AG09319 (cell line): ENCODE results near the gene UBC.
"Not testable (repeated sequence)": the region's sequence is repeated elsewhere in the genome, so short reads cannot be mapped to it uniquely, and the experiment has no call there.

ENCODE experiments used
- DNase-seq: peaks from one replicate; pipeline ENCODE4 v3.0.0-alpha.2; 2010; ENCODE audit warnings: low read depth; ENCODE audit errors: extremely low read depth
- TF ChIP-seq, protein P1 (sequence below): IDR thresholded peaks from 2 replicates; pipeline ENCODE4 v1.5.1; 2011; ENCODE audit warnings: low read depth, mild to moderate bottlenecking, inconsistent platforms, low read length, moderate library complexity

UBC gene

DNA sequence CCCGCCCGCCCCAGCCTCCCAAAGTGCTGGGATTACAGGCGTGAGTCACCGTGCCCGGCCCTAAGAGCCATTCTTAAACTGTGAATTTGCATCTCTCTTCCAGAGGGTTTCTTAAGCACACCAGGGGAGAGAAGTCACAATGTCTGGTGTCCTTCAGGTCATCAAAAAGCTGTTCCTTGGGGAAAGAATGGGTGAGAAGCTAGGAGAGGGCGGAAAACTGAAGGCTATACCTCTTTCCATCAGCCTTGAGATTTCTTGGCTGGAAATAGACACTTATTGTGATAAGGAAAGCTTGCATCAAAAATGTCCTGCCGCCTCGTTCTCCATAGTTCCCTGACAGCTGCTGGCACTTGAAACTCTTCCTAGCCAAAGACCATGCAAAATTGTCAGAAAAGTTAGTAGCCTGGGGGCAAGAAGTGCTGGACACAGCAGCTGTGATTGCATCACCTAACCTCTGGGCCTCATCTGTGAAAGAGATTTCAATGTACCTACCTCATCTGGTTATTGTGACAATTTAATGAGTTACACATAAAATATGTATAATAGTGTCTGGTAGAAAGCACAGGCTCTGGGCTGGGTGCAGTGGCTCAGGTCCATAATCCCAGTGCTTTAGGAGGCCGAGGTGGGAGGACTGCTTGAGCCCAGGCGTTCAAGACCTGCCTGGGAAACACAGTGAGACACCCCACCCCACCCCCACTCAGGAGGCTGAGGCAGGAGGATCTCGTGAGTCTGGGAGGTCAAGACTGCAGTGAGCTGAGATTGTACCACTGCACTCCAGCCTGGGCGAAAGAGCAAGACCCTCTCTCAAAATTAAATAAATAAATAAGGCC lies 9.7 kb upstream of the UBC start:
- no peak for DNase-seq
- TF ChIP-seq, protein P1, sequence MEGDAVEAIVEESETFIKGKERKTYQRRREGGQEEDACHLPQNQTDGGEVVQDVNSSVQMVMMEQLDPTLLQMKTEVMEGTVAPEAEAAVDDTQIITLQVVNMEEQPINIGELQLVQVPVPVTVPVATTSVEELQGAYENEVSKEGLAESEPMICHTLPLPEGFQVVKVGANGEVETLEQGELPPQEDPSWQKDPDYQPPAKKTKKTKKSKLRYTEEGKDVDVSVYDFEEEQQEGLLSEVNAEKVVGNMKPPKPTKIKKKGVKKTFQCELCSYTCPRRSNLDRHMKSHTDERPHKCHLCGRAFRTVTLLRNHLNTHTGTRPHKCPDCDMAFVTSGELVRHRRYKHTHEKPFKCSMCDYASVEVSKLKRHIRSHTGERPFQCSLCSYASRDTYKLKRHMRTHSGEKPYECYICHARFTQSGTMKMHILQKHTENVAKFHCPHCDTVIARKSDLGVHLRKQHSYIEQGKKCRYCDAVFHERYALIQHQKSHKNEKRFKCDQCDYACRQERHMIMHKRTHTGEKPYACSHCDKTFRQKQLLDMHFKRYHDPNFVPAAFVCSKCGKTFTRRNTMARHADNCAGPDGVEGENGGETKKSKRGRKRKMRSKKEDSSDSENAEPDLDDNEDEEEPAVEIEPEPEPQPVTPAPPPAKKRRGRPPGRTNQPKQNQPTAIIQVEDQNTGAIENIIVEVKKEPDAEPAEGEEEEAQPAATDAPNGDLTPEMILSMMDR = no peak

DNA sequence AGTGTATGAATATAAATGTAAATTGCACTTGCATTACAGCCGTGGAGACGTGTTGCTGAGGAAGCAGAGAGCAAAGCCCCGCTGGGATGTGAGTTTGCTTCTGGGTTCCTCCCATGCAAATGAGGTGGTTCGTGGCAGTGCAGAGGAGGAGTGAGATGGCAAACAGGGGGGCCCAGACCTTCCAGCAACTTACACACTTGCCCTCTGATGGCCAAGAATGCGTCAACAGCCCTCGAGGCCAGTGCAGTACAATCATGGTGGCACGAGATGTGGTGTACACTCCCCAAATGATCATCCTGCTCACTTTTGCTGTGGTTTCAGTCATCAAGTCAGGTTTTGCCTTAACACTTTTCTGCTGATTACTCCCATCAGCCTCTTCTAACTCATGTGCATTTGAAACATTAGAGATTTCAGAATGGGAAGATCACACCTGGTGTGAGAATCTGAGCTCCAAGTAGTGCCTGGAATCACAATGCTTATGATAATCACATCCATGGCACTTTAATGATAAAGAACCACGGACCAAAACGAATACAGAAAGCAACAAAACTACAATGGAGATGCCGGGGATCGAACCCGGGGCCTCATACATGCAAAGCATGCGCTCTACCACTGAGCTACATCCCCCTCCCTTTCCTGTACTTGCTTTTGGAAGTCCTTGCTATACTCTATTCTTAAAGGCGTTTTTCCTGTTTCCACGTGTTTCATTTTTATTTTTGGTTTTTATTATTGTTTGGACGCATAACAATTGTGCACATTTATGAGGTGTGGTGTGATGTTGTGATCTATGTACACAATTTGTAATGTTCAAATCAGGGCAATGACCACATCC lies 7.0 kb upstream of the UBC start:
- TF ChIP-seq, protein P1 = no peak
- no peak for DNase-seq

DNA sequence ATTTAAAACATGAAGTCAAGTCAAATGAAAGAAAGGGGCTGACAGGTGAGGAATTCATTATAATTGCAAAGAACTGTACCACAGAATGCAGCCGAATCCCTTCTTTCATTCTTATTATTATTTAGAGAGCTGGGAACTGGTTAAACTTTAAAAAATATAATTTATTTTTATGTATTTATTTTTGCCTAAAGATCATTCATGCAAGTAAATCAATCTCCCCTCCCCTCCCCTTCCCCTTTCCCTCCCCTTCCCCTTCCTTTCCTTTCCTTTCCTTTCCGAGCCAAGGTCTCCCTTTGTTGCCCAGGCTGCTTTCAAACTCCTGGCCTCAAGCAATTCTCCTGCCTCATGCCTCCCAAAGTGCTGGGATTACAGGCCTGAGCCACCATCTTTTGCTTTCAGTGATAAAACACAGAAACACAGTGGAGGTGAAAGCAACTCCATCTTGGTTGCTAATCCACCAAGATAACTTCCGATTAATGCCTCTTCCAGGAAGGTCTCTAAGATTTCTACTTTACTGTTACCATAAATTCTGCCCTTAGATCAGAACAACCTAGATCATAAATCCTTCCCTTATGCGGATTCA lies 6.0 kb upstream of the UBC start:
- TF ChIP-seq, protein P1 = no peak
- DNase-seq = no peak

DNA sequence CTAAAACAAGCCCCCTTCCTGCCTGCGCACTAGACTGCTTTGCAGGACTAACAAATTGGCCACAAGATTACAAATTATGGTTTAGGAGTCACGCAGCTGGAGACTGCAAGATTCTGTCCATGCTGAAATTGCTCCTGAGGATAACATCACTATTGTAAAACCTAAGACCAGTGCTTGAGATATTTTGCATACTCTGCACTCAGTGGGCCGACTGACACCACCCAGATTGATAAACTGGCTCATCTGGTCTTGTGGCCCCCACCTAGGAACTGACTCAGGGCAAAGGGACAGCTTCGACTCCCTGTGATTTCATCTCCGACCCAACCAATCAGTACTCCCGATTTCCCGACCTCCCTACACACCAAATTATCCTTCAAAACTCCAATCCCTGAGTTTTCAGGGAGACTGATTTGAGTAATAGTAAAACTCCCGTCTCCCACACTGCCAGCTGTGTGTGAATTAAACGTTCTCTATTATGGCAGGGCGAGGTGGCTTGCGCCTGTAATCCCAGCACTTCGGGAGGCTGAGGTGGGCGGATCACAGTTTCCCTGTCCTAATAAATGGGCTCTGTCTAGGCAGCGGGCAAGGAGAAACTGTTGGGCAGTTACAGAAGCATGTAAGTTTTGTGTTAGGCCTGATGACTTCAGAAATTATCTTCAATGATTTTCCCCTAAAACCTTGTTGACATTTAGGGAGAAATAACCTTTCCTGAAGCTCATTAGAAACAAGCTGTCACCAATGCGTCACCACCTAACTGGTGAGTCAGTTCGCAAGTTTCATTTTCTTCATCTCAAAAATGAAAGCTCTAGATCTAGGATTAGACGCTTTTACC lies 5.3 kb upstream of the UBC start:
- no peak for DNase-seq
- TF ChIP-seq, protein P1 = no peak

DNA sequence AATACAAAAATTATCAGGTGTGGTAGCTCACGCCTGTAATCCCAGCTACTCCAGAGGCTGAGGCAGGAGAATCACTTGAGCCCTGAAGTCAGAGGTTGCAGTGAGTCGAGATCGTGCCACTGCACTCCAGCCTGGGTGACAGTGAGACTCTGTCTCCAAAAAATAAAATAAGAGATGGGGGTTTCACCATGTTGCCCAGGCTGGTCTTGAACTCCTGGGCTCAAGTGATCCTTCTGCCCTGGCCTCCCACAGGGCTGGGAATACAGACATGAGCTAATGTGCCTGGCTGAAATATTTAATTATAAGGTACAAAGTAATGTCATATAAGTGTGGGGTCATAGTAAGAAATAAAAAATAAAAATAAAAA lies 4.2 kb upstream of the UBC start:
- not testable (repeated sequence) for DNase-seq

DNA sequence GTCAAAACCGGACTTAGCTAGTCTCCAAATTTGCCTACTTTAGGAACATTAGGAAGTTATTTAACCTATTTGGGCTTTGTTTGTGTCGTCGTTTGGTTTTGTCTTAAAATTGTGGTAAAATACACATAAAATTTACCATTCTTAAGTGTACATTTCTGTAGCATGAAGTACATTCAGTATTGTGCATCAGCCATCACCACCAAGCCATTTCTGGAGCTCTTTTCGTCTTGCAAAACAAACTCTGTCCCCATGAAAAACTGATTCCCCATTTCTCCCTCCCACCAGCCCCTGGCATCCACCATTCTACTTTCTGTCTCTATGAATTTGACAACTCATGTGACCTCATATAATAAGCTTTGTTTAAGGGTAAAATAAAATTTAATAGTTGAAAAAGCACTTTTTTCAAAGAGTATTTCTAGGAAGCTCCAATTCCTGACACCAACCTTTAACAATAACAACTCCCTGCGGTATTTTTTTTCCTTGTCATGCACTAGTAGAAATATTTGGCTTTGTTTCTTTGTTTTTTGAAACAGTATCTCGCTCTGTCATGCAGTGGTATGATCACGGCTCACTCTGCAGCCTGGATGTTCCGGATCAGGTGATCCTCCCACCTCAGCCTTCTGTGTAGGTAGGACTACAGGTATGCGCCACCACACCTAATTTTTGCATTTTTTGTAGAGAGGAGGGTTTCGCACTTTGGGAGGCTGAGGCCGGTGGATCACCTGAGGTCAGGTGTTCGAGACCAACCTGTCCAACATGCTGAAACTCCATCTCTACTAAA lies 3.6 kb upstream of the UBC start:
- no peak for DNase-seq
- TF ChIP-seq, protein P1 = no peak
